Mammary epithelial cell (primary cell): ENCODE measurements around the gene OSER1.

Experiments
- EZH2 ChIP-seq: IDR thresholded peaks from 2 replicates; pipeline ENCODE4 v1.6.1; 2012; ENCODE audit warnings: low read length, inconsistent platforms, borderline replicate concordance
- TF ChIP-seq, protein P1 (sequence below), 2 donors: IDR thresholded peaks in 1 of 2; conservative IDR thresholded peaks in 1 of 2; 2 replicates each; pipeline ENCODE4 v1.5.1; 2011 to 2012; ENCODE audit warnings: inconsistent platforms in 2 of 2, low read length in 2 of 2, mild to moderate bottlenecking in 2 of 2, control low read depth in 1 of 2, low read depth in 1 of 2; ENCODE audit not compliant: insufficient read depth in 1 of 2; ENCODE audit errors: extremely low read depth in 1 of 2

DNA sequence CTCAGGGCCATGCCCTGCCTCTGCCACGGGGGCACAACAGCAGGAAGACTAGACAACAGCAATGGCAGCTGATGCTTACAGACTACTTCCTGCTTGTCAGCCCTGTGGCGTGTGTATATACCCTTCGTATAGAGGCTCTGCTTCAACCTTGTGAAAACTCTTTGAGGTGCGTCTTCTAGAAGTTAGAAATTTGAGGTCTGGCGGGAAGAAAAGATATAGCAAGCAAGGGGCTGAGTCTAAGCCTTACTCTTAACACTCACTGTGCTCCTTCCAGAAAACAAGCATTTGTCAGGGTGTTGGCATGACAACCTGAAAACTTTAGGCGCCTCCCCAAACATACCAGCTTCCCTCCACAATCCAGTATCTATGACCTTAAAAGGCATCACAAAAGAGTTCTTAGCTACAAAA is 56.9 kb downstream of the OSER1 start:
- TF ChIP-seq, protein P1, sequence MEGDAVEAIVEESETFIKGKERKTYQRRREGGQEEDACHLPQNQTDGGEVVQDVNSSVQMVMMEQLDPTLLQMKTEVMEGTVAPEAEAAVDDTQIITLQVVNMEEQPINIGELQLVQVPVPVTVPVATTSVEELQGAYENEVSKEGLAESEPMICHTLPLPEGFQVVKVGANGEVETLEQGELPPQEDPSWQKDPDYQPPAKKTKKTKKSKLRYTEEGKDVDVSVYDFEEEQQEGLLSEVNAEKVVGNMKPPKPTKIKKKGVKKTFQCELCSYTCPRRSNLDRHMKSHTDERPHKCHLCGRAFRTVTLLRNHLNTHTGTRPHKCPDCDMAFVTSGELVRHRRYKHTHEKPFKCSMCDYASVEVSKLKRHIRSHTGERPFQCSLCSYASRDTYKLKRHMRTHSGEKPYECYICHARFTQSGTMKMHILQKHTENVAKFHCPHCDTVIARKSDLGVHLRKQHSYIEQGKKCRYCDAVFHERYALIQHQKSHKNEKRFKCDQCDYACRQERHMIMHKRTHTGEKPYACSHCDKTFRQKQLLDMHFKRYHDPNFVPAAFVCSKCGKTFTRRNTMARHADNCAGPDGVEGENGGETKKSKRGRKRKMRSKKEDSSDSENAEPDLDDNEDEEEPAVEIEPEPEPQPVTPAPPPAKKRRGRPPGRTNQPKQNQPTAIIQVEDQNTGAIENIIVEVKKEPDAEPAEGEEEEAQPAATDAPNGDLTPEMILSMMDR (conservative IDR thresholded peaks at IDR 0.05 in 1 of 2, IDR thresholded peaks at IDR 0.05 in 1 of 2; ENCODE audit: extremely low read depth in 1 of 2, insufficient read depth in 1 of 2, low read depth in 1 of 2, low read length in 2 of 2) = no peak
- no peak for TF ChIP-seq EZH2
